Thyroid gland (tissue), 4 donors: ENCODE measurements around the gene SESN3.

ENCODE experiments used
- CTCF ChIP-seq, 6 experiments: fragments of 200-600 bp in 3 of 6; fragments of 450-650 bp in 3 of 6; sonication (generic) in 3 of 6; IDR thresholded peaks; one replicate each; pipeline ENCODE4 v1.5.1; 2016 to 2019; ENCODE audit warnings: antibody characterized with exemption in 6 of 6, mild to moderate bottlenecking in 2 of 6, inconsistent platforms in 1 of 6, moderate library complexity in 1 of 6
- POLR2A ChIP-seq, 2 donors: fragments of 450-650 bp; IDR thresholded peaks; one replicate each; pipeline ENCODE4 v1.6.1; 2017; ENCODE audit warnings: antibody characterized with exemption in 2 of 2, mild to moderate bottlenecking in 2 of 2, moderate library complexity in 1 of 2

- TF ChIP-seq CTCF (IDR thresholded peaks at IDR 0.05), result no peak
- no peak for TF ChIP-seq POLR2A (IDR thresholded peaks at IDR 0.05)
Observed at GRCh38 chr11:95195831-95196230, 35.2 kb downstream of the SESN3 start.
